WI38 (cell line): ENCODE measurements around the gene SRRD.

Experiments used
- H3K4me3 ChIP-seq: 2 replicates; pipeline ENCODE4 v1.5.1; 2011; ENCODE audit warnings: low read depth, mild to moderate bottlenecking, control low read depth, low read length
- TF ChIP-seq, protein P1 (sequence below): IDR thresholded peaks from 2 replicates; pipeline ENCODE4 v1.5.1; 2012; ENCODE audit warnings: low read depth, mild to moderate bottlenecking, control low read depth, low read length

Gene SRRD

GRCh38 chr22:26484360-26484706 lies 656 bp downstream of the SRRD start:
- TF ChIP-seq, protein P1, sequence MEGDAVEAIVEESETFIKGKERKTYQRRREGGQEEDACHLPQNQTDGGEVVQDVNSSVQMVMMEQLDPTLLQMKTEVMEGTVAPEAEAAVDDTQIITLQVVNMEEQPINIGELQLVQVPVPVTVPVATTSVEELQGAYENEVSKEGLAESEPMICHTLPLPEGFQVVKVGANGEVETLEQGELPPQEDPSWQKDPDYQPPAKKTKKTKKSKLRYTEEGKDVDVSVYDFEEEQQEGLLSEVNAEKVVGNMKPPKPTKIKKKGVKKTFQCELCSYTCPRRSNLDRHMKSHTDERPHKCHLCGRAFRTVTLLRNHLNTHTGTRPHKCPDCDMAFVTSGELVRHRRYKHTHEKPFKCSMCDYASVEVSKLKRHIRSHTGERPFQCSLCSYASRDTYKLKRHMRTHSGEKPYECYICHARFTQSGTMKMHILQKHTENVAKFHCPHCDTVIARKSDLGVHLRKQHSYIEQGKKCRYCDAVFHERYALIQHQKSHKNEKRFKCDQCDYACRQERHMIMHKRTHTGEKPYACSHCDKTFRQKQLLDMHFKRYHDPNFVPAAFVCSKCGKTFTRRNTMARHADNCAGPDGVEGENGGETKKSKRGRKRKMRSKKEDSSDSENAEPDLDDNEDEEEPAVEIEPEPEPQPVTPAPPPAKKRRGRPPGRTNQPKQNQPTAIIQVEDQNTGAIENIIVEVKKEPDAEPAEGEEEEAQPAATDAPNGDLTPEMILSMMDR: no peak
- peak overlapping the region; percentile 94 for H3K4me3 ChIP-seq

DNA sequence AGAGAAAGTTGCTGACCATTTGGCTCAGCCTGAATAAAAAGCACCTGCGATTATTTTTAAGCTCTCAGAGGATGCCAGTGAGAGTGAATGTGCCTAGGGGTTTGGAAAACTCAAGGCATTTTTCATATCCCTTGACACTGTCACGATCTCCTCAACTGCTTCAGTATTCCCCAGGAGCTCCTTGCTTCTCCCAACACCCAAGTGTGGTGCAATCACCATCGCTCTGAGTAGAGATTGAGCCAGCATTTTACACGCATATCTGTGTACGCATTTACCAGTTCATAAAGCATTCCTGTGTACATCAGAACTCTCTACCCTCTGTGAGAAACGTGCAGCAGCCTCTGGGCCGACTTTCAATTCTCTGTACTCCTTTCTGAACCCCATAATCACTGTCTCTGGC lies 1.3 kb downstream of the SRRD start:
- H3K4me3 ChIP-seq: no peak overlapping the region
- TF ChIP-seq, protein P1: no peak

DNA sequence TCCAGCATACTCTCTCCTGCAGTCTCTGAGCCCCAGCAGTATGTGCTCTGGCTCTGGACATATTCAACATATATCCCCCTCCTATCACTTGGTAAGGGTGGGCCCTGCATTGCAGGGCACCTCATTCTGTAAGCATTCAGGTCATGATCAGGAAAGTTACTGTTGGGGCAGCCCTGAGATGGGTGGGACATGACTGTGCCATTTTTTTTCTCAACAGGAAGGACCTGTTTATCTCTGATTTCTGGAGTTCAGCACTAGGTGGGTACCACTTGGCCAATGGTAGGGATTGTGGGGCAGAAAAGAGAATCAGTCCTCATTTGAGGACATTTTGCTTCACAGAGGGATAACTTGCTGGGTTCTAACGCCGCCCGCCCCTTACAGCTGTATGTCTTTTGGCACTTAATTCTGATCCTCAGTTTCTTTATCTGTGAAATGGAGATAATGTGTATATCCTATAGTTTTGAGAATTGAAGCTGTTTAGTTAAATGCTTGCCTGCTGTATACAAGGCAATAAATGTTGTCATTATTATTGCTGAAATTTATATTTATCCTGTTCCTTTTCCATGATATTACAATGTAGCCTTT lies 2.2 kb downstream of the SRRD start:
- no peak overlapping the region for H3K4me3 ChIP-seq
- TF ChIP-seq, protein P1: no peak

GRCh38 chr22:26486394-26486793 lies 2.7 kb downstream of the SRRD start:
- TF ChIP-seq, protein P1: no peak
- H3K4me3 ChIP-seq: no peak overlapping the region

DNA sequence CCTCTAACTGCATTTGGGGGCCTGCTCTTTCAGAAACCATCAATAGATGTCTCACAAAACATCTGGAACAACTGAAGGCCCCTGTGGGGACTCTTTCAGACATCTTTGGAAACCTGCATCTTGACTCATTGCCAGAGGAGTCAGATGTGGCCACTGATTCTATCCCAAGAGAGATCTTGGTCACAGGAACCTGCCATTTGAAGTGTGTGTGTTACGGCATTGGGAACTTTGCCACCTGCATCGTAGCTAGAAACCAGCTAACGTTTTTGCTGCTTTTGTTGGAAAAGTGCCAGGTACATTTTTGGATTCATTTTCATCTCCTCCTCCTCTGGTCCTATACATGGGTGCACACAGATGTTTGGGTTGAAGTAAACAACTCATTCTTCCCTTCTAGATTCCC lies 4.3 kb downstream of the SRRD start:
- H3K4me3 ChIP-seq: no peak overlapping the region
- TF ChIP-seq, protein P1: no peak

DNA sequence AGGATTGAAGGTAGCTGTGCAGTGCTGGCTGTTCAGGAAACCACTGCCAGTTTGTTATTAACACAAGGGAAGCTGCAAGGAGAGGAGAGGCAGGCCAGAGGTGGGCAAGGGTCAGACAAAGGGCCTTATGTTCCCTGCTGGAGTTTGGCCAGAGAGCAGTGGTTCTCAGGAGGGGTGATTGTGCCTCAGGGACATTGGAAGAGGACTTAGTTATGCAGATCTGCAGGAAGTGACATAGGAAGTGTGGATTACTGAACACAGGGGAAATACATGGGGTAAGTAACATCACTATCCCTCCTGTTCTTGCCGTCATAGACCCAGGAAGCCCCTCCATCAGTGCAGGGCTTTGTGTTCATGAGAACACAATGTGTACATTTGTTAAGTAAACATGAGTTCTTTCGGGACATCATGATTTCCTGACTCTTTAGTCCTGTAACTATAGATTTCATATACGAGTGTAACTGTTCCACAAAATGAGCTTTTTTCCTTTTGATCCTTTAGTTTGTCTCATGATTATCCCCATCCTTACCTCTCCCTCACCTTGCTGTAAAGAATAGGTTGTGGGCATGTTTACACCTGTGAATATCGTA lies 5.9 kb downstream of the SRRD start:
- no peak overlapping the region for H3K4me3 ChIP-seq
- TF ChIP-seq, protein P1: no peak

- TF ChIP-seq, protein P1: no peak
Observed at GRCh38 chr22:26492220-26492619, 8.5 kb downstream of the SRRD start.

More at GRCh38 chr22:26492220-26492619, 8.5 kb downstream of the SRRD start:
- no peak overlapping the region for H3K4me3 ChIP-seq
